HL-60 (cell line): ENCODE data around the gene ALKBH7.

Experiments
- DNase-seq, 2 experiments: peaks; one replicate each; pipeline ENCODE4 v3.0.0-alpha.2; 2010 to 2020; ENCODE audit warnings: low read depth in 1 of 2, low spot score in 1 of 2
- H3K27ac ChIP-seq: fragments of 250-450 bp; sonication (Bioruptor Pico); replicated peaks from 2 replicates; pipeline ENCODE4 v1.5.1; 2020; ENCODE audit warnings: mild to moderate bottlenecking, moderate library complexity
- H3K27me3 ChIP-seq: fragments of 250-450 bp; sonication (Bioruptor Pico); 2 replicates; pipeline ENCODE4 v1.5.1; 2021; ENCODE audit warnings: mild to moderate bottlenecking, moderate library complexity; ENCODE audit not compliant: insufficient read depth, poor library complexity, severe bottlenecking
- H3K4me3 ChIP-seq: replicated peaks from 2 replicates; pipeline ENCODE4 v1.5.1; 2011; ENCODE audit warnings: mild to moderate bottlenecking, control low read depth, low read length; ENCODE audit not compliant: insufficient read depth
- GABPA ChIP-seq: IDR thresholded peaks from 2 replicates; pipeline ENCODE4 v1.6.1; 2012; ENCODE audit warnings: low read depth
- POLR2AphosphoS5 ChIP-seq: IDR thresholded peaks from 2 replicates; pipeline ENCODE4 v1.6.1; 2012; ENCODE audit warnings: low read depth
- REST ChIP-seq: IDR thresholded peaks from 2 replicates; pipeline ENCODE4 v1.6.1; 2012; ENCODE audit warnings: low read depth; ENCODE audit not compliant: insufficient replicate concordance
- SPI1 ChIP-seq: IDR thresholded peaks from 2 replicates; pipeline ENCODE4 v1.6.1; 2012; ENCODE audit warnings: low read depth, mild to moderate bottlenecking, borderline replicate concordance
- TF ChIP-seq, protein P1 (sequence below): IDR thresholded peaks from one replicate; pipeline ENCODE4 v1.5.1; 2011; ENCODE audit warnings: low read length, control low read depth, inconsistent platforms; ENCODE audit not compliant: insufficient read depth

Gene ALKBH7

GRCh38 chr19:6383188-6383587 is 10.6 kb downstream of the ALKBH7 start:
- no peak overlapping the region for H3K27ac ChIP-seq
- H3K27me3 ChIP-seq = no peaks in the 10 kb centered on the region
- TF ChIP-seq, protein P1, sequence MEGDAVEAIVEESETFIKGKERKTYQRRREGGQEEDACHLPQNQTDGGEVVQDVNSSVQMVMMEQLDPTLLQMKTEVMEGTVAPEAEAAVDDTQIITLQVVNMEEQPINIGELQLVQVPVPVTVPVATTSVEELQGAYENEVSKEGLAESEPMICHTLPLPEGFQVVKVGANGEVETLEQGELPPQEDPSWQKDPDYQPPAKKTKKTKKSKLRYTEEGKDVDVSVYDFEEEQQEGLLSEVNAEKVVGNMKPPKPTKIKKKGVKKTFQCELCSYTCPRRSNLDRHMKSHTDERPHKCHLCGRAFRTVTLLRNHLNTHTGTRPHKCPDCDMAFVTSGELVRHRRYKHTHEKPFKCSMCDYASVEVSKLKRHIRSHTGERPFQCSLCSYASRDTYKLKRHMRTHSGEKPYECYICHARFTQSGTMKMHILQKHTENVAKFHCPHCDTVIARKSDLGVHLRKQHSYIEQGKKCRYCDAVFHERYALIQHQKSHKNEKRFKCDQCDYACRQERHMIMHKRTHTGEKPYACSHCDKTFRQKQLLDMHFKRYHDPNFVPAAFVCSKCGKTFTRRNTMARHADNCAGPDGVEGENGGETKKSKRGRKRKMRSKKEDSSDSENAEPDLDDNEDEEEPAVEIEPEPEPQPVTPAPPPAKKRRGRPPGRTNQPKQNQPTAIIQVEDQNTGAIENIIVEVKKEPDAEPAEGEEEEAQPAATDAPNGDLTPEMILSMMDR = no peak
- TF ChIP-seq SPI1 (no peak), POLR2AphosphoS5 (no peak), REST (no peak), GABPA (no peak)
- H3K4me3 ChIP-seq = no peak overlapping the region
- DNase-seq = no peak

DNA sequence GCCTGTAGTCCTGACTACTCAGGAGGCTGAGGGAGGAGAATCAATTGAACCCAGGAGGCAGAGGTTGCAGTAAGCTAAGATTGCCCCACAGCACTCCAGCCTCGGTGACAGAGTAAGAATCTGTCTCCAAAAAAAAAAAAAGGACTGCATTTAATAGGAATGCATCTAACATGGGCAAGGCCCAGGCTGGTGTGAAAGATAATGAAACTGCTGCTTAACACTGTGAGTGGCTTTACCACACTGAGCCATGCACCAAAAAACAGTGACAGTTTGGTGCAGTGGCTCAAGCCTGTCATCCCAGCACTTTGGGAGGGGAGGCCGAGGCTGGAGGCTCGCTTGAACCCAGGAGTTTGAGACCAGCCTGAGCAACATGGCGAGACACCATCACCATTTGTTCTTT is 11.8 kb downstream of the ALKBH7 start:
- no peaks in the 10 kb centered on the region for H3K27me3 ChIP-seq
- H3K27ac ChIP-seq = no peak overlapping the region
- no peak for DNase-seq
- H3K4me3 ChIP-seq = no peak overlapping the region
- TF ChIP-seq, protein P1 = no peak
- TF ChIP-seq POLR2AphosphoS5 = no peak

DNA sequence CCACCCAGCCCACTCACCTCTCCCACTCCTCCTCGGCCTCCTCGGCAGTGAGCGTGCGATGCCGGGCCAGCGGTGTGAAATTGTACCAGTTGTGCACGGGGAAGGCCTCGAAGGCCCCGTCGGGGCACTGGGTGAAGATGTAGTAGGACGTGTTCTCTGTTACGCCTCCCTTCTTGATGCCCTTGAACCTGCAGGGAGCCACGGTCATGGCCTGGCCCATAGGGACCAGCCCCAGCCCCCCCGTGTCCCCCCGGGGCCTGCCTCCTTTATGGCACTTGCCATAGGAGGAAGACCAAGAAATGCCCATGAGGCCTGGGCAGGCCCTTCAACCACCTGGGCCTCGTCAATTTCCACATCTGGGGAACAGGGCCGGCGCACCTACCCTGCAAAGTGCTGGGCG is 14.8 kb downstream of the ALKBH7 start:
- no peak overlapping the region for H3K4me3 ChIP-seq
- no peak for DNase-seq
- TF ChIP-seq REST = no peak
- no peak for TF ChIP-seq POLR2AphosphoS5
- no peak for TF ChIP-seq SPI1
- TF ChIP-seq, protein P1 = no peak
- no peak for TF ChIP-seq GABPA
- no peak overlapping the region for H3K27ac ChIP-seq
- H3K27me3 ChIP-seq = no peaks in the 10 kb centered on the region

- Histone ChIP-seq H3K4me3 (peak overlapping the region; percentile 98), H3K27me3 (no peaks in the 10 kb centered on the region), H3K27ac (peak overlapping the region; percentile 83)
- DNase-seq = no peak
- TF ChIP-seq SPI1 (peak; percentile 43; the same call in 1 of the 2 replicates), POLR2AphosphoS5 (no peak), GABPA (no peak)
- TF ChIP-seq, protein P1 = no peak
Observed at GRCh38 chr19:6392221-6393073, 19.9 kb downstream of the ALKBH7 start.
